SU-DHL-6 (cell line): ENCODE measurements around the gene TREML2.

Experiments used
- H2AFZ ChIP-seq: fragments of 200-600 bp; sonication (generic); 2 replicates; pipeline ENCODE4 v1.6.1; 2014; ENCODE audit warnings: low read depth, mild to moderate bottlenecking, moderate library complexity, mixed read lengths, antibody characterized with exemption, low read length; ENCODE audit not compliant: severe bottlenecking
- H3F3A ChIP-seq: fragments of 200-600 bp; shearing (Covaris generic); 2 replicates; pipeline ENCODE4 v1.6.0; 2016; ENCODE audit warnings: antibody characterized with exemption, mild to moderate bottlenecking; ENCODE audit not compliant: insufficient read depth
- H3K27ac ChIP-seq: fragments of 200-600 bp; sonication (generic); 2 replicates; pipeline ENCODE4 v1.5.1; 2016; ENCODE audit warnings: low read depth, mild to moderate bottlenecking, low read length, moderate library complexity, mixed read lengths
- H3K27me3 ChIP-seq: fragments of 200-600 bp; sonication (generic), shearing (Covaris generic); 2 replicates; pipeline ENCODE4 v1.6.0; 2014; ENCODE audit warnings: mild to moderate bottlenecking, low read length
- H3K36me3 ChIP-seq: fragments of 200-600 bp; sonication (generic); 2 replicates; pipeline ENCODE4 v1.6.1; 2014; ENCODE audit warnings: mild to moderate bottlenecking, low read length, mixed read lengths
- H3K4me2 ChIP-seq: fragments of 300-600, 200-600 bp; shearing (Covaris generic), sonication (generic); 2 replicates; pipeline ENCODE4 v1.6.0; 2014; ENCODE audit warnings: low read length, low read depth, mild to moderate bottlenecking; ENCODE audit not compliant: poor library complexity, severe bottlenecking
- H3K4me3 ChIP-seq: fragments of 200-600 bp; sonication (generic); 2 replicates; pipeline ENCODE4 v1.5.1; 2014; ENCODE audit warnings: antibody characterized with exemption, low read length, mild to moderate bottlenecking, mixed read lengths; ENCODE audit not compliant: insufficient read depth, poor library complexity, severe bottlenecking
- H3K79me2 ChIP-seq: fragments of 200-600 bp; sonication (generic); 2 replicates; pipeline ENCODE4 v1.6.1; 2014; ENCODE audit warnings: mild to moderate bottlenecking, low read length, moderate library complexity; ENCODE audit not compliant: insufficient read depth
- H3K9ac ChIP-seq: fragments of 200-600 bp; sonication (generic); 2 replicates; pipeline ENCODE4 v1.7.0; 2014; ENCODE audit warnings: mild to moderate bottlenecking, low read length
- H3K9me2 ChIP-seq: fragments of 200-600 bp; sonication (generic); replicated peaks from 2 replicates; pipeline ENCODE4 v1.6.1; 2014; ENCODE audit warnings: low read length; ENCODE audit not compliant: insufficient read depth
- H3K9me3 ChIP-seq: fragments of 200-600 bp; sonication (generic); 2 replicates; pipeline ENCODE4 v1.6.1; 2014; ENCODE audit warnings: low read length, mixed read lengths; ENCODE audit not compliant: insufficient read depth
- H4K20me1 ChIP-seq: fragments of 200-600 bp; sonication (generic); 2 replicates; pipeline ENCODE4 v1.6.1; 2014; ENCODE audit warnings: low read depth, mild to moderate bottlenecking, antibody characterized with exemption, low read length, moderate library complexity, mixed read lengths
- CTCF ChIP-seq: fragments of 200-600 bp; sonication (generic); IDR thresholded peaks from one replicate; pipeline ENCODE4 v1.5.1; 2017; ENCODE audit warnings: antibody characterized with exemption, mild to moderate bottlenecking, low read length, moderate library complexity; ENCODE audit not compliant: insufficient read depth, poor library complexity, severe bottlenecking
- EZH2phosphoT487 ChIP-seq: fragments of 200-600 bp; sonication (generic), shearing (Covaris generic); conservative IDR thresholded peaks from 2 replicates; pipeline ENCODE4 v1.6.1; 2018; ENCODE audit warnings: mild to moderate bottlenecking, antibody characterized with exemption, low read length, moderate library complexity, mixed read lengths

TREML2 gene

GRCh38 chr6:41222045-41222444 is 21.1 kb upstream of the TREML2 start:
- Histone ChIP-seq H3K4me3 (no peak overlapping the region), H3K9me2 (no peaks in the 10 kb centered on the region), H3F3A (no peaks in the 10 kb centered on the region), H3K36me3 (0 out of 2 replicates have a peak, but pooled peaks cover 5% of the 10 kb centered on the region), H2AFZ (no peak overlapping the region), H3K9me3 (peaks cover 15% of the 10 kb centered on the region), H3K9ac (no peak overlapping the region), H4K20me1 (no peaks in the 10 kb centered on the region), H3K27ac (no peak overlapping the region), H3K79me2 (no peaks in the 10 kb centered on the region), H3K4me2 (no peak overlapping the region), H3K27me3 (no peaks in the 10 kb centered on the region)
- TF ChIP-seq CTCF (no peak), EZH2phosphoT487 (no peak)

DNA sequence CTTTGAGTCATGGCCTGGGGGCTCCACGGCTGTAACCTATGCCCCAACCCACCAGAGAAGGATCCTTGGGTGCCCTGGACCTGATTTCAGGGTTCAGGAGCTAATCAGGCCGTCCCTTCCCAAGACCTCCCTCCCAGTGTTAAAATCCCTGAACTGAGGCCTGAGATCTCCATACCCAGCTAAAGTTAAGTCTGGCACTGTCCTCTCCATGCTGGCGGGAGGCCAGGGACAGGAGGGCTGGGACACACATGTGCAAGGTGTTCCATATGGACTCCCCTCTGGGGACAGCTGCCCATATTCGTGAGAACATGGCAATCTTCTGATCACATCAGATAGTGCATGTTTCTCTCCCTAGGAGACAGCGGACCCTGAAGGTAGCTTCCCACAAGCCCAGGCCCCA is 15.7 kb upstream of the TREML2 start:
- Histone ChIP-seq H3K4me3 (no peak overlapping the region), H3K79me2 (no peaks in the 10 kb centered on the region), H2AFZ (no peak overlapping the region), H3F3A (no peaks in the 10 kb centered on the region), H3K9ac (no peak overlapping the region), H3K9me2 (no peaks in the 10 kb centered on the region), H3K9me3 (peaks cover 15% of the 10 kb centered on the region), H3K4me2 (no peak overlapping the region), H4K20me1 (no peaks in the 10 kb centered on the region), H3K27ac (no peak overlapping the region), H3K36me3 (0 out of 2 replicates have a peak, but pooled peaks cover 5% of the 10 kb centered on the region), H3K27me3 (no peaks in the 10 kb centered on the region)
- no peak for TF ChIP-seq EZH2phosphoT487
- TF ChIP-seq CTCF: no peak

DNA sequence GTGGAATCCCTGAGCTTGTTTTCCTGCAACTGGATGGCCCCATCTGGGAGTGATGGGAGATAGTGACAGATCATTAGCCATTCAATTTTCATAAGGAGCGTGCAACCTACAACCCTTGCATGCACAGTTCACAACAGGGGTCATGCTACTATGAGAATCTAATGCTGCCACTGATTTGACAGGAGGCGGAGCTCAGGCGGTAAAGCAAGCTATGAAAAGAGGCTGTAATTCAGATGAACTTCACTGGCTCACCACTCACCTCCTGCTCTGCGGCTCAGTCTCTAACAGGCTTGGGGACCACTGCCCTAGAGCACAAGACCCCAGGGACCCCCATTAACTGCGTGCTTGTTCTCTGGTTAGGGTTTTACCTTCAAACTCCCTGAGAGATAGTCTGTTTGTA is 14.8 kb upstream of the TREML2 start:
- Histone ChIP-seq H3K27ac (no peak overlapping the region), H3K9ac (no peak overlapping the region)

More for the DNA sequence above, 14.8 kb upstream of the TREML2 start:
- Histone ChIP-seq H3K9me3 (peaks cover 15% of the 10 kb centered on the region), H2AFZ (no peak overlapping the region), H3K4me2 (no peak overlapping the region), H3K27me3 (no peaks in the 10 kb centered on the region), H3F3A (no peaks in the 10 kb centered on the region), H4K20me1 (no peaks in the 10 kb centered on the region), H3K4me3 (no peak overlapping the region), H3K79me2 (no peaks in the 10 kb centered on the region), H3K9me2 (no peaks in the 10 kb centered on the region), H3K36me3 (0 out of 2 replicates have a peak, but pooled peaks cover 5% of the 10 kb centered on the region)
- no peak for TF ChIP-seq EZH2phosphoT487
- TF ChIP-seq CTCF: no peak
